ENCODE measurements around the gene PMM2. TPM values are rescaled to one million over a fixed set of nuclear protein-coding genes. Genes with fewer than 3 reads are reported as not detected.

Gene PMM2
- total and polyA plus RNA-seq, 9 of the 15 experiments (the other 6 are each of a cell fraction or from before 2014, with no cell fraction given): 5.6 to 42.7 (median 25.9) TPM

DNA sequence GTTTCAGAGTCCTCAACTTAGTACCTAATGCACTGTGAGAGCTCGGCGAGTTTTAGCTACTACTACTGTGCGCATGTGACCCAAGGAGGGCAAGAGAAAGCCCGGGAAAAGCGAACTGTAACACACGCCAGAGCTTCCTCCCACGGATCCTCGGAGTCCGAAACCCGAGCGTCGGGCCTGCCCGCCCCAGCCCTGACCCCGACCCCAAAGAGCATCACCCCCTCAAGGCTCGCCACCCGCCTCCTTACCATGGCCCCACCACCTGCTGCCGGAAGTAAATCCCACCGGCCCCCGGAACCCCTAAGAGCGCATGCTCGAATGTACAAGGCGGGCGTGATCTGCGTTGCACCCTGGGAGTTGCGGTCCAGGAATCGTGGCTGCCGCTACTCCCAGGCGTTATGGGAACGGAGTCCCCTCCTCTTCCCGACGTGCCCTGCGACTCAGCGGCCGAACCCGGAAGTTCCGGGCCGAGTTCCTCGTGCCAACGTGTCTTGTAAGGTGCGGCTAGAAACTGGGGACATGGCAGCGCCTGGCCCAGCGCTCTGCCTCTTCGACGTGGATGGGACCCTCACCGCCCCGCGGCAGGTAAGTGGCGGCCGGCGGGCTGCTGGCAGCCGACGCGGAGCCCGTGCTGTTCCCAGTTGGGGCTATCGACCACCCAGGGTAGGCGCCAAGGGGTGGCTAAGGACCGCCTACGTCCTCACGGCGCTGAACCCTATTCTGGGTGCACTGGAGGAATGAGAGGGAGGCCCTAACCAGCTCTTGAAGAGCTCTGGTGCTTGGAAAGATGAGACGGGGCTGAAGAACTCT lies at the start of gene PMM2, which contains the start of gene TMEM186 (continued):
- no peak for TF ChIP-seq HEY1 (CRISPR knock-in tag; IDR thresholded peaks at IDR 0.05; ENCODE audit: borderline replicate concordance)
- no peak for TF ChIP-seq ZC3H4 (CRISPR knock-in tag; IDR thresholded peaks at IDR 0.05; ENCODE audit: borderline replicate concordance)
- TF ChIP-seq, protein P1, sequence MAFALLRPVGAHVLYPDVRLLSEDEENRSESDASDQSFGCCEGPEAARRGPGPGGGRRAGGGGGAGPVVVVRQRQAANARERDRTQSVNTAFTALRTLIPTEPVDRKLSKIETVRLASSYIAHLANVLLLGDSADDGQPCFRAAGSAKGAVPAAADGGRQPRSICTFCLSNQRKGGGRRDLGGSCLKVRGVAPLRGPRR (CRISPR knock-in tag; IDR thresholded peaks at IDR 0.05): no peak
- peak; percentile 55 for TF ChIP-seq SP1 (CRISPR knock-in tag; IDR thresholded peaks at IDR 0.05)
- TF ChIP-seq ETV1 (tag; conservative IDR thresholded peaks at IDR 0.05; ENCODE audit: low read depth): peak; percentile 68
- no peak for TF ChIP-seq ZNF445 (CRISPR knock-in tag; IDR thresholded peaks at IDR 0.05; ENCODE audit: low read depth)
- TF ChIP-seq CBX1 (IDR thresholded peaks at IDR 0.05; ENCODE audit: low read depth): no peak
- no peak for TF ChIP-seq ZNF184 (CRISPR knock-in tag; IDR thresholded peaks at IDR 0.05)
- TF ChIP-seq ESRRB (CRISPR knock-in tag; IDR thresholded peaks at IDR 0.05; ENCODE audit: borderline replicate concordance): no peak
- TF ChIP-seq CCNT2 (IDR thresholded peaks at IDR 0.05; ENCODE audit: borderline replicate concordance, extremely low read depth, insufficient read length, low read depth, low read length): no peak
- no peak for TF ChIP-seq FOXJ3 (CRISPR knock-in tag; IDR thresholded peaks at IDR 0.05)
- TF ChIP-seq PPARD (CRISPR knock-in tag; IDR thresholded peaks at IDR 0.05): no peak
- TF ChIP-seq HNRNPK (IDR thresholded peaks at IDR 0.05; ENCODE audit: low read depth, low read length, poor library complexity, severe bottlenecking): no peak
- no peak for TF ChIP-seq HDAC3 (IDR thresholded peaks at IDR 0.05; ENCODE audit: borderline replicate concordance, partially characterized antibody)
- no peak for TF ChIP-seq TCFL5 (CRISPR knock-in tag; conservative IDR thresholded peaks at IDR 0.05)
- no peak for TF ChIP-seq ZNF121 (CRISPR knock-in tag; conservative IDR thresholded peaks at IDR 0.05)
- no peak for TF ChIP-seq ZNF77 (CRISPR knock-in tag; IDR thresholded peaks at IDR 0.05)
- no peak; the same call in 1 of the 2 replicates for TF ChIP-seq NCOA1 (IDR thresholded peaks at IDR 0.05; ENCODE audit: low read depth)
- TF ChIP-seq SNIP1 (IDR thresholded peaks at IDR 0.05; ENCODE audit: low read depth): no peak
- no peak for TF ChIP-seq HMG20A (CRISPR knock-in tag; conservative IDR thresholded peaks at IDR 0.05)
- 0 out of 2 replicates have a peak, but pooled peaks have one; percentile 32 for TF ChIP-seq SPI1 (IDR thresholded peaks at IDR 0.05; ENCODE audit: borderline replicate concordance, low read depth, low read length)
- TF ChIP-seq GTF2E2 (tag; IDR thresholded peaks at IDR 0.05): 0 out of 2 replicates have a peak, but pooled peaks have one; percentile 33
- no peak for TF ChIP-seq ERF (CRISPR knock-in tag; IDR thresholded peaks at IDR 0.05)
- no peak for TF ChIP-seq SMARCE1 (IDR thresholded peaks at IDR 0.05)
- no peak for TF ChIP-seq CBFA2T2 (conservative IDR thresholded peaks at IDR 0.05)
- TF ChIP-seq, protein P2, sequence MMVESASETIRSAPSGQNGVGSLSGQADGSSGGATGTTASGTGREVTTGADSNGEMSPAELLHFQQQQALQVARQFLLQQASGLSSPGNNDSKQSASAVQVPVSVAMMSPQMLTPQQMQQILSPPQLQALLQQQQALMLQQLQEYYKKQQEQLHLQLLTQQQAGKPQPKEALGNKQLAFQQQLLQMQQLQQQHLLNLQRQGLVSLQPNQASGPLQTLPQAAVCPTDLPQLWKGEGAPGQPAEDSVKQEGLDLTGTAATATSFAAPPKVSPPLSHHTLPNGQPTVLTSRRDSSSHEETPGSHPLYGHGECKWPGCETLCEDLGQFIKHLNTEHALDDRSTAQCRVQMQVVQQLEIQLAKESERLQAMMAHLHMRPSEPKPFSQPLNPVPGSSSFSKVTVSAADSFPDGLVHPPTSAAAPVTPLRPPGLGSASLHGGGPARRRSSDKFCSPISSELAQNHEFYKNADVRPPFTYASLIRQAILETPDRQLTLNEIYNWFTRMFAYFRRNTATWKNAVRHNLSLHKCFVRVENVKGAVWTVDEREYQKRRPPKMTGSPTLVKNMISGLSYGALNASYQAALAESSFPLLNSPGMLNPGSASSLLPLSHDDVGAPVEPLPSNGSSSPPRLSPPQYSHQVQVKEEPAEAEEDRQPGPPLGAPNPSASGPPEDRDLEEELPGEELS (CRISPR knock-in tag; IDR thresholded peaks at IDR 0.05; ENCODE audit: borderline replicate concordance): no peak; the same call in 1 of the 2 replicates
- TF ChIP-seq SOX6 (IDR thresholded peaks at IDR 0.05): no peak

Data from K562 (cell line).